Measurements from ENCODE around the gene DEPP1.

DNA sequence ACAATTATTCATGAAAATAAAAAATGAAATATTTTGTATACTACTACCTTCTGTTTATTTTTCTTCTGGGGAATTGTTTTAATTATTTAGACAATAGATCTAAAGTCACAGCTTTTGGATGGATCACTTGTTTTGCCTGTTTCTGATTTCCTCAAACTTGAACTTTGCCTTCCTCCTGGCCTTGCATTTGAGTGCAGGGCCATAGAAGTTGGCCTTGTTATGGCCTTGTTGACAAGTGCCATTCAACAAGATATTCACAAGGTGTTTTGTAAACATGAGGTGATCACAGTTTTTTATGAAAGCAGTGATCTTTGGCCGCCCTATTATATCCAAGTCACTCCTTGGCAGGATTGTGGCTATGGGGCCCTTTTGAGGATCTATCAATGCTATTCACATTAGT, 26.7 kb upstream of the DEPP1 start:
- TF ChIP-seq EZH2 (conservative IDR thresholded peaks at IDR 0.05; ENCODE audit: low read depth, low read length) = no peak
- TF ChIP-seq, protein P1, sequence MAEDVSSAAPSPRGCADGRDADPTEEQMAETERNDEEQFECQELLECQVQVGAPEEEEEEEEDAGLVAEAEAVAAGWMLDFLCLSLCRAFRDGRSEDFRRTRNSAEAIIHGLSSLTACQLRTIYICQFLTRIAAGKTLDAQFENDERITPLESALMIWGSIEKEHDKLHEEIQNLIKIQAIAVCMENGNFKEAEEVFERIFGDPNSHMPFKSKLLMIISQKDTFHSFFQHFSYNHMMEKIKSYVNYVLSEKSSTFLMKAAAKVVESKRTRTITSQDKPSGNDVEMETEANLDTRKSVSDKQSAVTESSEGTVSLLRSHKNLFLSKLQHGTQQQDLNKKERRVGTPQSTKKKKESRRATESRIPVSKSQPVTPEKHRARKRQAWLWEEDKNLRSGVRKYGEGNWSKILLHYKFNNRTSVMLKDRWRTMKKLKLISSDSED (CRISPR knock-in tag; IDR thresholded peaks at IDR 0.05) = no peak
